Measurements from ENCODE around the gene ATG101.

- TF ChIP-seq CTCF (IDR thresholded peaks at IDR 0.05; ENCODE audit: low read length) = no peak
- no peak for TF ChIP-seq EZH2 (IDR thresholded peaks at IDR 0.05; ENCODE audit: borderline replicate concordance, low read length)
Observed at GRCh38 chr12:52123487-52124186, 53.9 kb downstream of the ATG101 start.

Data from OCI-LY1 (cell line).